Stimulated activated CD4-positive, alpha-beta T cell treated with anti-CD3 and anti-CD28 coated beads, Interleukin-1b, Interleukin-23, amount 100 ng/mL, for 1 hour (primary cell): ENCODE measurements around the gene LRFN2.

ENCODE experiments used
- DNase-seq, 2 donors: peaks; one replicate each; pipeline ENCODE4 v3.0.0-alpha.2; 2020; ENCODE audit warnings: low read depth in 2 of 2

LRFN2 gene

GRCh38 chr6:40400738-40401137, 186.4 kb downstream of the LRFN2 start:
- no peak for DNase-seq

GRCh38 chr6:40399888-40400457, 187.2 kb downstream of the LRFN2 start:
- no peak for DNase-seq

GRCh38 chr6:40398810-40399477, 188.2 kb downstream of the LRFN2 start:
- no peak for DNase-seq

GRCh38 chr6:40398034-40398691, 189.0 kb downstream of the LRFN2 start:
- no peak for DNase-seq

GRCh38 chr6:40397287-40398033, 189.7 kb downstream of the LRFN2 start:
- DNase-seq = no peak

GRCh38 chr6:40395698-40396076, 191.5 kb downstream of the LRFN2 start:
- no peak for DNase-seq

- no peak for DNase-seq
Measured at GRCh38 chr6:40395066-40395697, 192.0 kb downstream of the LRFN2 start.

- no peak for DNase-seq
Measured at GRCh38 chr6:40394381-40394780, 192.8 kb downstream of the LRFN2 start.

GRCh38 chr6:40393641-40394040, 193.5 kb downstream of the LRFN2 start:
- no peak for DNase-seq

- no peak for DNase-seq
Measured at GRCh38 chr6:40392589-40392988, 194.6 kb downstream of the LRFN2 start.

- DNase-seq = no peak
Measured at GRCh38 chr6:40391851-40392517, 195.2 kb downstream of the LRFN2 start.

- no peak for DNase-seq
Measured at GRCh38 chr6:40391086-40391485, 196.1 kb downstream of the LRFN2 start.

GRCh38 chr6:40390144-40390800, 196.9 kb downstream of the LRFN2 start:
- DNase-seq = no peak

GRCh38 chr6:40389254-40389653, 197.9 kb downstream of the LRFN2 start:
- no peak for DNase-seq

- DNase-seq = no peak
Measured at GRCh38 chr6:40387871-40388264, 199.3 kb downstream of the LRFN2 start.

- no peak for DNase-seq
Measured at GRCh38 chr6:40387127-40387870, 199.9 kb downstream of the LRFN2 start.

GRCh38 chr6:40386200-40386599, 201.0 kb downstream of the LRFN2 start:
- DNase-seq = no peak

GRCh38 chr6:40383348-40384115, 203.6 kb downstream of the LRFN2 start:
- DNase-seq = no peak

- no peak for DNase-seq
Measured at GRCh38 chr6:40380271-40380670, 206.9 kb downstream of the LRFN2 start.

- no peak for DNase-seq
Measured at GRCh38 chr6:40379811-40380210, 207.4 kb downstream of the LRFN2 start.
